ENCODE measurements around the gene HJURP. TPM values are rescaled to one million over a fixed set of nuclear protein-coding genes. Genes with fewer than 3 reads are reported as not detected.
"Not testable (repeated sequence)": the region's sequence is repeated elsewhere in the genome, so short reads cannot be mapped to it uniquely, and the experiment has no call there.

The HJURP gene, protein sequence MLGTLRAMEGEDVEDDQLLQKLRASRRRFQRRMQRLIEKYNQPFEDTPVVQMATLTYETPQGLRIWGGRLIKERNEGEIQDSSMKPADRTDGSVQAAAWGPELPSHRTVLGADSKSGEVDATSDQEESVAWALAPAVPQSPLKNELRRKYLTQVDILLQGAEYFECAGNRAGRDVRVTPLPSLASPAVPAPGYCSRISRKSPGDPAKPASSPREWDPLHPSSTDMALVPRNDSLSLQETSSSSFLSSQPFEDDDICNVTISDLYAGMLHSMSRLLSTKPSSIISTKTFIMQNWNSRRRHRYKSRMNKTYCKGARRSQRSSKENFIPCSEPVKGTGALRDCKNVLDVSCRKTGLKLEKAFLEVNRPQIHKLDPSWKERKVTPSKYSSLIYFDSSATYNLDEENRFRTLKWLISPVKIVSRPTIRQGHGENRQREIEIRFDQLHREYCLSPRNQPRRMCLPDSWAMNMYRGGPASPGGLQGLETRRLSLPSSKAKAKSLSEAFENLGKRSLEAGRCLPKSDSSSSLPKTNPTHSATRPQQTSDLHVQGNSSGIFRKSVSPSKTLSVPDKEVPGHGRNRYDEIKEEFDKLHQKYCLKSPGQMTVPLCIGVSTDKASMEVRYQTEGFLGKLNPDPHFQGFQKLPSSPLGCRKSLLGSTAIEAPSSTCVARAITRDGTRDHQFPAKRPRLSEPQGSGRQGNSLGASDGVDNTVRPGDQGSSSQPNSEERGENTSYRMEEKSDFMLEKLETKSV
- 1.2 TPM for polyA plus RNA-seq (2013)

GRCh38 chr2:233854241-233854981 lies at the start of gene HJURP:
Gene HJURP, minus strand, starts transcription at chr2:233854535. Its CDS starts 35 bp downstream, at chr2:233854500.
- Histone ChIP-seq H3K9me3 (ENCODE audit: control extremely low read depth in 1 of 5, control insufficient read depth in 4 of 5, insufficient read depth in 2 of 5, low read depth in 1 of 5, low read length in 4 of 5) (no peaks in the 10 kb centered on the region), H3K4me3 (ENCODE audit: control insufficient read depth in 1 of 7, extremely low read depth in 1 of 7, insufficient read depth in 4 of 7, low read depth in 2 of 7, low read length in 6 of 7) (peak within 1 kb of the TSS; percentile 82 to 98 (median 88)), H3K27me3 (replicated peaks in 2 of 5; ENCODE audit: control insufficient read depth in 4 of 5, insufficient read depth in 5 of 5, low read length in 4 of 5) (no peaks in the 10 kb centered on the region), H3K4me1 (ENCODE audit: control extremely low read depth in 1 of 4, control insufficient read depth in 4 of 4, insufficient read depth in 4 of 4, low read length in 3 of 4) (peaks cover 16 to 39% (median 29%) of the 10 kb centered on the region in 4 experiments), H3K36me3 (ENCODE audit: control insufficient read depth in 4 of 4, insufficient read depth in 4 of 4, low read length in 3 of 4) (peaks cover 0 to 29% (median 6%) of the 10 kb centered on the region in 4 experiments), H3K27ac (ENCODE audit: insufficient read depth in 1 of 2, low read depth in 1 of 2, low read length in 2 of 2, poor library complexity in 1 of 2, severe bottlenecking in 2 of 2) (peak within 1 kb of the TSS; percentile 70 to 80)
- ChIA-PET CTCF (no interaction called here), POLR2A (no interaction called here)
- DNase-seq = peak; percentile 92 to 96 (median 95)
- WGBS (ENCODE audit: insufficient coverage) = 1% methylated on average over 38 of the region's 60 CpGs

- H3K27ac ChIP-seq (ENCODE audit: insufficient read depth in 1 of 2, low read depth in 1 of 2, low read length in 2 of 2, poor library complexity in 1 of 2, severe bottlenecking in 2 of 2) = no peak overlapping the region
- H3K4me1 ChIP-seq (ENCODE audit: control extremely low read depth in 1 of 4, control insufficient read depth in 4 of 4, insufficient read depth in 4 of 4, low read length in 3 of 4) = no peaks in the 10 kb centered on the region
- H3K36me3 ChIP-seq (ENCODE audit: control insufficient read depth in 4 of 4, insufficient read depth in 4 of 4, low read length in 3 of 4) = no peaks in the 10 kb centered on the region
- ChIA-PET CTCF (no interaction called here), POLR2A (no interaction called here)
- peaks cover 2 to 46% (median 5%) of the 10 kb centered on the region in 5 experiments for H3K27me3 ChIP-seq (replicated peaks in 2 of 5; ENCODE audit: control insufficient read depth in 4 of 5, insufficient read depth in 5 of 5, low read length in 4 of 5)
- H3K4me3 ChIP-seq (ENCODE audit: control insufficient read depth in 1 of 7, extremely low read depth in 1 of 7, insufficient read depth in 4 of 7, low read depth in 2 of 7, low read length in 6 of 7) = no peak overlapping the region
- WGBS (ENCODE audit: insufficient coverage) = 94% methylated on average over 4 of the region's 4 CpGs
- H3K9me3 ChIP-seq (ENCODE audit: control extremely low read depth in 1 of 5, control insufficient read depth in 4 of 5, insufficient read depth in 2 of 5, low read depth in 1 of 5, low read length in 4 of 5) = no peaks in the 10 kb centered on the region
- DNase-seq = no peak
These were observed 47.5 kb upstream of the HJURP start for GRCh38 chr2:233901884-233902283.

- DNase-seq = no peak
- no peaks in the 10 kb centered on the region for H3K9me3 ChIP-seq (ENCODE audit: control extremely low read depth in 1 of 5, control insufficient read depth in 4 of 5, insufficient read depth in 2 of 5, low read depth in 1 of 5, low read length in 4 of 5)
- no peaks in the 10 kb centered on the region for H3K36me3 ChIP-seq (ENCODE audit: control insufficient read depth in 4 of 4, insufficient read depth in 4 of 4, low read length in 3 of 4)
- CTCF ChIA-PET = no interaction called here
- no peaks in the 10 kb centered on the region for H3K4me1 ChIP-seq (ENCODE audit: control extremely low read depth in 1 of 4, control insufficient read depth in 4 of 4, insufficient read depth in 4 of 4, low read length in 3 of 4)
- peaks cover 2 to 47% (median 7%) of the 10 kb centered on the region in 5 experiments for H3K27me3 ChIP-seq (replicated peaks in 2 of 5; ENCODE audit: control insufficient read depth in 4 of 5, insufficient read depth in 5 of 5, low read length in 4 of 5)
- no peak overlapping the region for H3K4me3 ChIP-seq (ENCODE audit: control insufficient read depth in 1 of 7, extremely low read depth in 1 of 7, insufficient read depth in 4 of 7, low read depth in 2 of 7, low read length in 6 of 7)
- H3K27ac ChIP-seq (ENCODE audit: insufficient read depth in 1 of 2, low read depth in 1 of 2, low read length in 2 of 2, poor library complexity in 1 of 2, severe bottlenecking in 2 of 2) = no peak overlapping the region
- 82% methylated on average over 3 of the region's 4 CpGs for WGBS (ENCODE audit: insufficient coverage)
- POLR2A ChIA-PET = no interaction called here
These were observed 47.0 kb upstream of the HJURP start for GRCh38 chr2:233901367-233901766.

GRCh38 chr2:233896253-233896652 lies 41.9 kb upstream of the HJURP start:
- CTCF ChIA-PET; H3K4me1 ChIP-seq (ENCODE audit: control extremely low read depth in 1 of 4, control insufficient read depth in 4 of 4, insufficient read depth in 4 of 4, low read length in 3 of 4); DNase-seq; H3K27ac ChIP-seq (ENCODE audit: insufficient read depth in 1 of 2, low read depth in 1 of 2, low read length in 2 of 2, poor library complexity in 1 of 2, severe bottlenecking in 2 of 2); H3K9me3 ChIP-seq (ENCODE audit: control extremely low read depth in 1 of 5, control insufficient read depth in 4 of 5, insufficient read depth in 2 of 5, low read depth in 1 of 5, low read length in 4 of 5); H3K4me3 ChIP-seq (ENCODE audit: control insufficient read depth in 1 of 7, extremely low read depth in 1 of 7, insufficient read depth in 4 of 7, low read depth in 2 of 7, low read length in 6 of 7); H3K36me3 ChIP-seq (ENCODE audit: control insufficient read depth in 4 of 4, insufficient read depth in 4 of 4, low read length in 3 of 4); POLR2A ChIA-PET: not testable (repeated sequence)
- 63% methylated on average over 1 of the region's 2 CpGs for WGBS (ENCODE audit: insufficient coverage)
- peaks cover 0 to 38% (median 7%) of the 10 kb centered on the region in 5 experiments for H3K27me3 ChIP-seq (replicated peaks in 2 of 5; ENCODE audit: control insufficient read depth in 4 of 5, insufficient read depth in 5 of 5, low read length in 4 of 5)

DNA sequence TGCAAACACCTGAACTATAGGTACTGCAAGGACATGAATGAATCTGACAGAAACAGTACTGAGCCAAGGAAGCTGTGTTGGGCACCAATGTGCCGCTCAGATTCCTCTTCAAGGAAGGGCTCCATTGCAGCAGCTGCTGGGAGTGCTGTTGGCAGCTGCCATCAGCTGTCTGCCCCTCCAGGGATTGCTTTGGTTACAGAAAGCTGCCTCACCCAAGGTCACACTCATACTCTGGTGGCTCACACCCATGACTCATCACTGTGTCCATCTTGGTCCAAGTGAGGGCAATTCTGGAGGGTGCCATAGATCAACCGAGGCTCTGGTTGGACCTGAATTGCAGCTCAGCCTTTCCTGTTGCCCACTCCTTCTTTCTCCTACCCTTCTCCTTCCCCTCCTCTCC lies 38.5 kb upstream of the HJURP start:
- H3K4me1 ChIP-seq (ENCODE audit: control extremely low read depth in 1 of 4, control insufficient read depth in 4 of 4, insufficient read depth in 4 of 4, low read length in 3 of 4) = no peaks in the 10 kb centered on the region
- H3K36me3 ChIP-seq (ENCODE audit: control insufficient read depth in 4 of 4, insufficient read depth in 4 of 4, low read length in 3 of 4) = no peaks in the 10 kb centered on the region
- no peak overlapping the region for H3K4me3 ChIP-seq (ENCODE audit: control insufficient read depth in 1 of 7, extremely low read depth in 1 of 7, insufficient read depth in 4 of 7, low read depth in 2 of 7, low read length in 6 of 7)
- H3K27ac ChIP-seq (ENCODE audit: insufficient read depth in 1 of 2, low read depth in 1 of 2, low read length in 2 of 2, poor library complexity in 1 of 2, severe bottlenecking in 2 of 2) = no peak overlapping the region
- no peak for DNase-seq
- no peaks in the 10 kb centered on the region for H3K9me3 ChIP-seq (ENCODE audit: control extremely low read depth in 1 of 5, control insufficient read depth in 4 of 5, insufficient read depth in 2 of 5, low read depth in 1 of 5, low read length in 4 of 5)
- 100% methylated on average over 1 of the region's 2 CpGs for WGBS (ENCODE audit: insufficient coverage)
- peaks cover 0 to 32% (median 5%) of the 10 kb centered on the region in 5 experiments for H3K27me3 ChIP-seq (replicated peaks in 2 of 5; ENCODE audit: control insufficient read depth in 4 of 5, insufficient read depth in 5 of 5, low read length in 4 of 5)
- ChIA-PET CTCF (no interaction called here), POLR2A (no interaction called here)

DNA sequence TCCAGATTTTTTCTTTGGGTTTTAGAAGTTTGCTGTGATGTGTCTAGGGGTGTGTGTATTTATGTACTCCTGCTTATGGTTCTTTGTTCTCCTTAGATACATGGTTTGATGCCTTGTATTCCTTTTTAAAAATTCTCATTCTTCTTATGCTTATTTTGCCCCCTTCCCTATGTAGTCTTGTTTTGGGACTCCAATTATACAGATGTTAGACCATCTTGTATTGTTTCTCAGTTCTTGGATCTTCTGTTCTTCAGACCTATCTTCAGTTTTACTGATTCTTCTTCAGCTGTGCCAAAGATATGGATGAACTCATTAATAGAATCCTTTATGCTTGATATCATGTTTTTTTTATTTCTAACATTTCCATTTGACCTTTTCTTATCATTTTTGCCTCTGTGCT lies 28.0 kb upstream of the HJURP start:
- POLR2A ChIA-PET = no interaction called here
- H3K36me3 ChIP-seq (ENCODE audit: control insufficient read depth in 4 of 4, insufficient read depth in 4 of 4, low read length in 3 of 4) = no peaks in the 10 kb centered on the region
- DNase-seq = peak in 2 of 3 donors; percentile 13 to 16
- H3K27ac ChIP-seq (ENCODE audit: insufficient read depth in 1 of 2, low read depth in 1 of 2, low read length in 2 of 2, poor library complexity in 1 of 2, severe bottlenecking in 2 of 2) = no peak overlapping the region
- peaks cover 0 to 6% (median 1%) of the 10 kb centered on the region in 5 experiments for H3K27me3 ChIP-seq (replicated peaks in 2 of 5; ENCODE audit: control insufficient read depth in 4 of 5, insufficient read depth in 5 of 5, low read length in 4 of 5)
- no peak overlapping the region for H3K4me3 ChIP-seq (ENCODE audit: control insufficient read depth in 1 of 7, extremely low read depth in 1 of 7, insufficient read depth in 4 of 7, low read depth in 2 of 7, low read length in 6 of 7)
- H3K9me3 ChIP-seq (ENCODE audit: control extremely low read depth in 1 of 5, control insufficient read depth in 4 of 5, insufficient read depth in 2 of 5, low read depth in 1 of 5, low read length in 4 of 5) = peaks cover 1 to 12% (median 5%) of the 10 kb centered on the region in 5 experiments
- CTCF ChIA-PET = no interaction called here
- H3K4me1 ChIP-seq (ENCODE audit: control extremely low read depth in 1 of 4, control insufficient read depth in 4 of 4, insufficient read depth in 4 of 4, low read length in 3 of 4) = no peaks in the 10 kb centered on the region
